ENCODE data around the gene MUL1.

- TF ChIP-seq CTCF (IDR thresholded peaks at IDR 0.05) (no peak), SMC3 (IDR thresholded peaks at IDR 0.05; ENCODE audit: low read depth, low read length) (no peak), RFX5 (IDR thresholded peaks at IDR 0.05; ENCODE audit: low read length) (no peak)
These were observed 41.7 kb downstream of the MUL1 start for GRCh38 chr1:20466273-20466672.

Measured in SK-N-SH (cell line).